CD4-positive, alpha-beta T cell treated with Interleukin-21 for 1 hour (primary cell): Measurements from ENCODE around the gene DGAT2.

Source experiments
- DNase-seq: peaks from one replicate; pipeline ENCODE4 v3.0.0-alpha.2; 2020

The DGAT2 gene

GRCh38 chr11:75836417-75836816, 67.8 kb downstream of the DGAT2 start:
- no peak for DNase-seq

- no peak for DNase-seq
Observed at GRCh38 chr11:75839851-75840250, 71.3 kb downstream of the DGAT2 start.

- DNase-seq: no peak
Observed at GRCh38 chr11:75840522-75840921, 71.9 kb downstream of the DGAT2 start.

GRCh38 chr11:75841739-75842138, 73.2 kb downstream of the DGAT2 start:
- DNase-seq: no peak

GRCh38 chr11:75845324-75845723, 76.7 kb downstream of the DGAT2 start:
- no peak for DNase-seq

- DNase-seq: no peak
Observed at GRCh38 chr11:75849894-75850293, 81.3 kb downstream of the DGAT2 start.

- DNase-seq: no peak
Observed at GRCh38 chr11:75850787-75851186, 82.2 kb downstream of the DGAT2 start.
